Stimulated activated CD4-positive, alpha-beta T cell treated with anti-CD3 and anti-CD28 coated beads, Interleukin-12 subunit alpha, Interleukin-12 subunit beta, amount 100 ng/mL, for 24 hours (primary cell): ENCODE measurements around the gene KLHL5.
A peak's percentile ranks its signal among the peaks of the same experiment; 100 is the strongest.

Experiments
- DNase-seq, 2 experiments: peaks; one replicate each; pipeline ENCODE4 v3.0.0-alpha.2; 2020; ENCODE audit warnings: low read depth in 2 of 2

The KLHL5 gene

GRCh38 chr4:39044364-39044955 lies 17.6 kb upstream of the KLHL5 start:
- peak; percentile 88 to 99 for DNase-seq

GRCh38 chr4:39044956-39045826 lies 16.8 kb upstream of the KLHL5 start:
- DNase-seq: peak in 1 of 2 experiments; percentile 11

- no peak for DNase-seq
Observed at GRCh38 chr4:39045827-39046221, 16.2 kb upstream of the KLHL5 start.

GRCh38 chr4:39046249-39046648 lies 15.8 kb upstream of the KLHL5 start:
- no peak for DNase-seq

GRCh38 chr4:39047681-39048080 lies 14.4 kb upstream of the KLHL5 start:
- DNase-seq: no peak

GRCh38 chr4:39048311-39048710 lies 13.7 kb upstream of the KLHL5 start:
- DNase-seq: no peak

GRCh38 chr4:39050590-39050989 lies 11.4 kb upstream of the KLHL5 start:
- DNase-seq: no peak

- DNase-seq: no peak
Observed at GRCh38 chr4:39051492-39051891, 10.5 kb upstream of the KLHL5 start.

GRCh38 chr4:39053983-39054382 lies 8.0 kb upstream of the KLHL5 start:
- no peak for DNase-seq

- DNase-seq: no peak
Observed at GRCh38 chr4:39054497-39054896, 7.5 kb upstream of the KLHL5 start.

- no peak for DNase-seq
Observed at GRCh38 chr4:39056023-39056422, 6.0 kb upstream of the KLHL5 start.

GRCh38 chr4:39061457-39061856 lies 575 bp upstream of the KLHL5 start:
- DNase-seq: no peak

- DNase-seq: no peak
Observed at GRCh38 chr4:39062770-39063097, 702 bp downstream of the KLHL5 start.

- no peak for DNase-seq
Observed at GRCh38 chr4:39063430-39063829, 1.4 kb downstream of the KLHL5 start.

- no peak for DNase-seq
Observed at GRCh38 chr4:39066371-39066770, 4.3 kb downstream of the KLHL5 start.

GRCh38 chr4:39067031-39067430 lies 5.0 kb downstream of the KLHL5 start:
- DNase-seq: no peak

- no peak for DNase-seq
Observed at GRCh38 chr4:39067451-39067850, 5.4 kb downstream of the KLHL5 start.

- no peak for DNase-seq
Observed at GRCh38 chr4:39068907-39069306, 6.9 kb downstream of the KLHL5 start.

- no peak for DNase-seq
Observed at GRCh38 chr4:39078829-39079228, 16.8 kb downstream of the KLHL5 start.

GRCh38 chr4:39083164-39083563 lies 21.1 kb downstream of the KLHL5 start:
- DNase-seq: no peak

- DNase-seq: no peak
Observed at GRCh38 chr4:39085891-39086290, 23.9 kb downstream of the KLHL5 start.

- DNase-seq: no peak
Observed at GRCh38 chr4:39096847-39097246, 34.8 kb downstream of the KLHL5 start.

- DNase-seq: no peak
Observed at GRCh38 chr4:39097290-39097689, 35.3 kb downstream of the KLHL5 start.

- no peak for DNase-seq
Observed at GRCh38 chr4:39102297-39102696, 40.3 kb downstream of the KLHL5 start.
